KMS-11 (cell line): ENCODE measurements around the gene LRRC8D.

ENCODE experiments used
- H2AFZ ChIP-seq: fragments of 200-600 bp; sonication (generic); 2 replicates; pipeline ENCODE4 v1.6.1; 2016; ENCODE audit warnings: antibody characterized with exemption, mixed run types, low read depth
- H3K27ac ChIP-seq: fragments of 200-600 bp; sonication (generic); 2 replicates; pipeline ENCODE4 v1.6.1; 2016; ENCODE audit warnings: mild to moderate bottlenecking, mixed run types
- H3K27me3 ChIP-seq: fragments of 200-600 bp; sonication (generic); 2 replicates; pipeline ENCODE4 v1.6.1; 2017; ENCODE audit warnings: mild to moderate bottlenecking, low read depth, mixed run types, moderate library complexity; ENCODE audit not compliant: insufficient read depth
- H3K36me3 ChIP-seq: fragments of 200-600 bp; sonication (generic); 2 replicates; pipeline ENCODE4 v1.6.1; 2017; ENCODE audit warnings: mild to moderate bottlenecking, mixed run types; ENCODE audit not compliant: insufficient read depth
- H3K4me1 ChIP-seq: fragments of 200-600 bp; sonication (generic); 2 replicates; pipeline ENCODE4 v1.6.1; 2016; ENCODE audit warnings: mild to moderate bottlenecking, low read depth, mixed run types; ENCODE audit not compliant: poor library complexity, severe bottlenecking
- H3K4me2 ChIP-seq: fragments of 200-600 bp; sonication (generic); 2 replicates; pipeline ENCODE4 v1.7.0; 2016; ENCODE audit warnings: mild to moderate bottlenecking, mixed run types
- H3K4me3 ChIP-seq: fragments of 200-600 bp; sonication (generic); IDR thresholded peaks from 2 replicates; pipeline ENCODE4 v1.6.1; 2017; ENCODE audit warnings: low read depth, low read length, mixed read lengths; ENCODE audit not compliant: insufficient read depth
- H3K79me2 ChIP-seq: fragments of 200-600 bp; sonication (generic); 2 replicates; pipeline ENCODE4 v1.6.1; 2016; ENCODE audit warnings: low read depth, mixed run types; ENCODE audit not compliant: insufficient read depth
- H3K9ac ChIP-seq: fragments of 200-600 bp; sonication (generic); 2 replicates; pipeline ENCODE4 v1.6.1; 2016; ENCODE audit warnings: mild to moderate bottlenecking, mixed run types
- H4K20me1 ChIP-seq: fragments of 200-600 bp; sonication (generic); 2 replicates; pipeline ENCODE4 v1.6.1; 2016; ENCODE audit warnings: mild to moderate bottlenecking, mixed run types; ENCODE audit not compliant: insufficient read depth
- TF ChIP-seq, protein P1 (sequence below): fragments of 200-600 bp; sonication (generic); conservative IDR thresholded peaks from 2 replicates; pipeline ENCODE4 v1.6.1; 2017; ENCODE audit warnings: low read depth, mild to moderate bottlenecking, antibody characterized with exemption, low read length, moderate library complexity, mixed read lengths

The LRRC8D gene

DNA sequence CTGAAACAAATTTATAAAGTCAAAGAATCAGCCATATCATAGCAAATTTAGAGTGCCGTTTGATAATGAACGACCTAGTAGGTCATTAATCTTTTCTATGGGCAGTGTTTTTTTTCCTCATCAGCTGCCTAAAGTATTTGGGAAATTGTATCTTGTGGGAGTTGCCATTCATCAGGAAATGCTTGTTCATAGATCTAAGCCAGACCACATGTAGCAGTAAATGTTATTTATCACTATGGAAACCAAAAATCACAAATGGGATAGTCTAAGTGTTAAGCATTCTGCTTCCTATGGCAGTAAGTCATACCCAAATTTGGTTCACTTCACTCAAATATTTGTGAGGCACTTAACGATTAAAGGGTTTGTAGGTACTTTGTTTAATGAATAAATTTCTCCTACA is 52.9 kb downstream of the LRRC8D start:
- Histone ChIP-seq H3K4me1 (no peaks in the 10 kb centered on the region), H3K27me3 (no peaks in the 10 kb centered on the region), H2AFZ (no peak overlapping the region), H4K20me1 (no peaks in the 10 kb centered on the region), H3K36me3 (no peaks in the 10 kb centered on the region), H3K4me3 (no peak overlapping the region), H3K9ac (no peak overlapping the region), H3K27ac (no peak overlapping the region), H3K4me2 (no peak overlapping the region), H3K79me2 (no peaks in the 10 kb centered on the region)
- TF ChIP-seq, protein P1, sequence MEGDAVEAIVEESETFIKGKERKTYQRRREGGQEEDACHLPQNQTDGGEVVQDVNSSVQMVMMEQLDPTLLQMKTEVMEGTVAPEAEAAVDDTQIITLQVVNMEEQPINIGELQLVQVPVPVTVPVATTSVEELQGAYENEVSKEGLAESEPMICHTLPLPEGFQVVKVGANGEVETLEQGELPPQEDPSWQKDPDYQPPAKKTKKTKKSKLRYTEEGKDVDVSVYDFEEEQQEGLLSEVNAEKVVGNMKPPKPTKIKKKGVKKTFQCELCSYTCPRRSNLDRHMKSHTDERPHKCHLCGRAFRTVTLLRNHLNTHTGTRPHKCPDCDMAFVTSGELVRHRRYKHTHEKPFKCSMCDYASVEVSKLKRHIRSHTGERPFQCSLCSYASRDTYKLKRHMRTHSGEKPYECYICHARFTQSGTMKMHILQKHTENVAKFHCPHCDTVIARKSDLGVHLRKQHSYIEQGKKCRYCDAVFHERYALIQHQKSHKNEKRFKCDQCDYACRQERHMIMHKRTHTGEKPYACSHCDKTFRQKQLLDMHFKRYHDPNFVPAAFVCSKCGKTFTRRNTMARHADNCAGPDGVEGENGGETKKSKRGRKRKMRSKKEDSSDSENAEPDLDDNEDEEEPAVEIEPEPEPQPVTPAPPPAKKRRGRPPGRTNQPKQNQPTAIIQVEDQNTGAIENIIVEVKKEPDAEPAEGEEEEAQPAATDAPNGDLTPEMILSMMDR, result no peak

DNA sequence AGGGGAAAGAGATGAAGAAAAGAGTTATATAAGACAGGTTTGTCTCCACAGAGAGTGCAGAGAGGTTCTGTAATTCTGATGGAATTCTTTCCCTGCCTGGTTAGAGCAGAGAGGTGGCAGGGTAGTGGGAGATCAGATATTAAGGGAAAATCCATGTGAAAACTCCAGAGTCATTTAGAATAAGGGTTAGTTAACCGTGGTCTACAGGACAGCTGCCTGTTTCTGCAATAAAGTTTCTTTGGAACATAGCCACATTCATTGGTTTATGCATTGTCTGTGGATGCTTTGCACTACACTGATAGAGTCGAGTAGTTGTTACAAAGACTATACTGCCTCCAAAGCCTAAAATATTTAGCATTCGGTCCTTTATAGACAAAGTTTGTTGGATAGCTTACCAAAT is 55.6 kb downstream of the LRRC8D start:
- Histone ChIP-seq H3K27ac (no peak overlapping the region), H4K20me1 (no peaks in the 10 kb centered on the region), H3K4me3 (no peak overlapping the region), H3K4me2 (no peak overlapping the region), H2AFZ (no peak overlapping the region), H3K27me3 (no peaks in the 10 kb centered on the region), H3K79me2 (no peaks in the 10 kb centered on the region), H3K4me1 (no peaks in the 10 kb centered on the region), H3K36me3 (no peaks in the 10 kb centered on the region), H3K9ac (no peak overlapping the region)
- TF ChIP-seq, protein P1, result no peak

DNA sequence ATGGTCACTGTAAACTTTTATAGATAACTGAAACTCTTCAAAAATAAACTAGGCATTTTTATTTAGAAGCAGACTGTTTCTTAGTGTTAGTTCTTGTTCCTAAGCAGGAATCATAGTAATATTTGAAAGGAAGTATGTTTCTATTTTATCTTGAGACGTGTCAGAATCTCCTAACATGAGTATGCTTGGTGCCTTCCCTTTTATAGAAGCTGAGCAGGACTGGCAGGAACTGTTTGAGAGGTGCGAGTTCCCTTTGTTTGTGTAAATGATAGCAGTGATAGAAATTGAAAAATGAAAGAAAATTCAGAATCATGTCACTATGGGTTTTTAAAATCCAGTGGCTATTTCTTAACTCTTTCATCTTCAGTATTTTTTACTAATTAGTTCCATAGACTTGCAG is 56.9 kb downstream of the LRRC8D start:
- TF ChIP-seq, protein P1, result no peak
- Histone ChIP-seq H3K4me1 (no peaks in the 10 kb centered on the region), H4K20me1 (no peaks in the 10 kb centered on the region), H3K27ac (no peak overlapping the region), H3K4me3 (no peak overlapping the region), H3K79me2 (no peaks in the 10 kb centered on the region), H2AFZ (no peak overlapping the region), H3K36me3 (no peaks in the 10 kb centered on the region), H3K27me3 (no peaks in the 10 kb centered on the region), H3K9ac (no peak overlapping the region), H3K4me2 (no peak overlapping the region)

DNA sequence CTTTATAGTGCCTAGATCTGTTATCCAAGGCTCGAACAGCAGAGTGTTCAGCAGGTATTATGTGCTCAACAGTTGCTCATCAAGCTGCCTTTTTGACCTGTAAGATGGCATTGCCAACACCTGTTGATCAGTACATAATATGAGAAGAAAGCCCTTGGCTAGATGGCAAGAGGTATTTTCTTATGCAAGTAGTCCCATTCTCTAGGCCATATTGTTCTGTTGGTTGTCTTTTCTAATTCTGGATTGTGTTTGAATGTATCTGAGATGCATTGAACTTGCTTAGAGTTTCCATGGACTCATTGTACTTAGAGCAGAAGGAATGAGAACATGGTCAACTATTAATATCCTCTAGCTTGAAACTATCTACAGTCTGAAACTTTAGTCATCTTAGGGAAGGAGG is 57.4 kb downstream of the LRRC8D start:
- no peaks in the 10 kb centered on the region for H3K79me2 ChIP-seq
- H3K9ac ChIP-seq, result no peak overlapping the region
- H3K27me3 ChIP-seq, result no peaks in the 10 kb centered on the region
- no peaks in the 10 kb centered on the region for H3K36me3 ChIP-seq
- no peaks in the 10 kb centered on the region for H4K20me1 ChIP-seq
- no peak overlapping the region for H3K4me3 ChIP-seq
- H3K4me1 ChIP-seq, result no peaks in the 10 kb centered on the region
- TF ChIP-seq, protein P1, result no peak
- no peak overlapping the region for H2AFZ ChIP-seq
- H3K4me2 ChIP-seq, result no peak overlapping the region
- no peak overlapping the region for H3K27ac ChIP-seq

DNA sequence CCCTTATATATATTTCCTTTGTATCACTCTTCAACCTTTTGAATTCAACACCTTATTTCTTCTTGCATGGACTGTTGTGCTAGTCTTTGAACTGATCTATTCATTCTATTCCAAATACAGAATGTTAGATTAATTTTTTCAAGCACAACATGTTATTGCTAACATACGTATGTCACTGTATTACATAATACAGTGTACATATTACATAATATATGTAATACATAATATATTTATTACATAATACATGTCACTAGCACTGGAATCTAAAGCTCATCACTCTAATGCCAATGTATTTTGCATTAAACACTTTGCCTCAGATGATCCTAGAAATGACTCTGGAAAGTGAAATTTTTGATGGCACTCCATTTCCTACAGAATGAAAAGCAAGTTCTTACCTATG is 59.8 kb downstream of the LRRC8D start:
- no peak overlapping the region for H2AFZ ChIP-seq
- no peaks in the 10 kb centered on the region for H3K36me3 ChIP-seq
- no peaks in the 10 kb centered on the region for H3K79me2 ChIP-seq

More for the DNA sequence above, 59.8 kb downstream of the LRRC8D start:
- Histone ChIP-seq H3K4me3 (no peak overlapping the region), H3K27me3 (no peaks in the 10 kb centered on the region), H3K9ac (no peak overlapping the region), H3K27ac (no peak overlapping the region), H4K20me1 (no peaks in the 10 kb centered on the region), H3K4me1 (no peaks in the 10 kb centered on the region), H3K4me2 (no peak overlapping the region)
- TF ChIP-seq, protein P1, result no peak
